ENCODE measurements around the gene INO80C. TPM values are rescaled to one million over a fixed set of nuclear protein-coding genes. Genes with fewer than 3 reads are reported as not detected.

Gene INO80C
- total and polyA plus RNA-seq, 5 experiments from 2014 or later, result 18.7 to 29.4 (median 21.1) TPM

- no peak for ATAC-seq
- Mint-ChIP-seq H3K27ac (no peak overlapping the region), H3K4me3 (no peak overlapping the region), H3K27me3 (no peaks in the 10 kb centered on the region), H3K4me1 (peaks cover 6 to 27% (median 17%) of the 10 kb centered on the region in 4 donors), H3K36me3 (peaks cover 7 to 56% (median 37%) of the 10 kb centered on the region in 3 donors), H3K9me3 (peaks cover 0 to 3% (median 0%) of the 10 kb centered on the region in 9 donors)
- POLR2A ChIA-PET, result interaction anchor here (0.6 kb wide), 1 partner anchor 404 kb away, joined by 3 read pairs; no protein-coding TSS in a partner anchor
- DNase-seq, result no peak
Observed at GRCh38 chr18:35477497-35477896, 20.3 kb downstream of the INO80C start.

- peaks cover 8 to 59% (median 45%) of the 10 kb centered on the region in 3 donors for H3K36me3 Mint-ChIP-seq
Observed at GRCh38 chr18:35474884-35475283, 22.9 kb downstream of the INO80C start.

GRCh38 chr18:35473562-35473961 lies 24.2 kb downstream of the INO80C start:
- Mint-ChIP-seq H3K27ac (no peak overlapping the region), H3K4me1 (peaks cover 5 to 16% (median 7%) of the 10 kb centered on the region in 4 donors), H3K9me3 (peaks cover 0 to 3% (median 0%) of the 10 kb centered on the region in 9 donors), H3K4me3 (no peak overlapping the region), H3K27me3 (no peaks in the 10 kb centered on the region), H3K36me3 (peaks cover 8 to 63% (median 45%) of the 10 kb centered on the region in 3 donors)
- ATAC-seq (no peak), DNase-seq (no peak)
- POLR2A ChIA-PET, result no interaction called here

More at GRCh38 chr18:35474884-35475283, 22.9 kb downstream of the INO80C start:
- POLR2A ChIA-PET, result no interaction called here
- H3K4me3 Mint-ChIP-seq, result no peak overlapping the region
- H3K27ac Mint-ChIP-seq, result no peak overlapping the region
- ATAC-seq, result no peak
- H3K9me3 Mint-ChIP-seq, result peaks cover 0 to 3% (median 0%) of the 10 kb centered on the region in 9 donors
- no peaks in the 10 kb centered on the region for H3K27me3 Mint-ChIP-seq
- H3K4me1 Mint-ChIP-seq, result peaks cover 5 to 23% (median 12%) of the 10 kb centered on the region in 4 donors
- DNase-seq, result no peak

- Mint-ChIP-seq H3K27ac (no peak overlapping the region), H3K27me3 (no peaks in the 10 kb centered on the region), H3K4me3 (no peak overlapping the region), H3K9me3 (peaks cover 0 to 3% (median 0%) of the 10 kb centered on the region in 9 donors), H3K4me1 (peaks cover 2 to 9% (median 7%) of the 10 kb centered on the region in 4 donors), H3K36me3 (peaks cover 8 to 52% (median 52%) of the 10 kb centered on the region in 3 donors)
- no peak for DNase-seq
- ATAC-seq, result no peak
- POLR2A ChIA-PET, result no interaction called here
Observed at GRCh38 chr18:35470435-35470834, 27.3 kb downstream of the INO80C start.

GRCh38 chr18:35469725-35470124 lies 28.0 kb downstream of the INO80C start:
- Mint-ChIP-seq H3K27ac (peak overlapping the region in 2 of 10 donors; percentile 36 to 48), H3K27me3 (no peaks in the 10 kb centered on the region), H3K9me3 (peaks cover 0 to 3% (median 0%) of the 10 kb centered on the region in 9 donors), H3K36me3 (peaks cover 8 to 46% (median 45%) of the 10 kb centered on the region in 3 donors), H3K4me3 (no peak overlapping the region), H3K4me1 (peaks cover 2 to 9% (median 6%) of the 10 kb centered on the region in 4 donors)
- no peak for ATAC-seq
- POLR2A ChIA-PET, result no interaction called here
- DNase-seq, result no peak

- Mint-ChIP-seq H3K36me3 (peaks cover 8 to 44% (median 38%) of the 10 kb centered on the region in 3 donors), H3K27me3 (no peaks in the 10 kb centered on the region), H3K27ac (no peak overlapping the region), H3K9me3 (peaks cover 0 to 3% (median 0%) of the 10 kb centered on the region in 9 donors), H3K4me3 (no peak overlapping the region), H3K4me1 (peaks cover 2 to 7% (median 5%) of the 10 kb centered on the region in 4 donors)
- ATAC-seq (no peak), DNase-seq (no peak)
- POLR2A ChIA-PET, result no interaction called here
Observed at GRCh38 chr18:35468711-35469110, 29.0 kb downstream of the INO80C start.

GRCh38 chr18:35467624-35468016 lies 30.1 kb downstream of the INO80C start:
- no peak overlapping the region for H3K27ac Mint-ChIP-seq

GRCh38 chr18:35466815-35467623 lies 30.7 kb downstream of the INO80C start:
- DNase-seq (no peak), ATAC-seq (no peak)
- no peak overlapping the region for H3K4me3 Mint-ChIP-seq
- H3K36me3 Mint-ChIP-seq, result peaks cover 0 to 28% (median 21%) of the 10 kb centered on the region in 3 donors
- peaks cover 0 to 2% (median under 1%) of the 10 kb centered on the region in 4 donors for H3K4me1 Mint-ChIP-seq
- peak overlapping the region in 1 of 10 donors; percentile 50 for H3K27ac Mint-ChIP-seq
- POLR2A ChIA-PET, result no interaction called here
- H3K9me3 Mint-ChIP-seq, result no peaks in the 10 kb centered on the region
- H3K27me3 Mint-ChIP-seq, result no peaks in the 10 kb centered on the region

More at GRCh38 chr18:35467624-35468016, 30.1 kb downstream of the INO80C start:
- POLR2A ChIA-PET, result no interaction called here
- ATAC-seq (no peak), DNase-seq (no peak)
- Mint-ChIP-seq H3K4me3 (no peak overlapping the region), H3K9me3 (peaks cover 0 to 1% (median 0%) of the 10 kb centered on the region in 9 donors), H3K27me3 (no peaks in the 10 kb centered on the region), H3K4me1 (peaks cover 0 to 2% (median under 1%) of the 10 kb centered on the region in 4 donors), H3K36me3 (peaks cover 3 to 34% (median 27%) of the 10 kb centered on the region in 3 donors)

GRCh38 chr18:35466334-35466733 lies 31.4 kb downstream of the INO80C start:
- ATAC-seq, result no peak
- POLR2A ChIA-PET, result no interaction called here
- Mint-ChIP-seq H3K36me3 (peaks cover 0 to 25% (median 21%) of the 10 kb centered on the region in 3 donors), H3K9me3 (no peaks in the 10 kb centered on the region), H3K27me3 (no peaks in the 10 kb centered on the region), H3K4me1 (peaks cover 0 to 2% (median under 1%) of the 10 kb centered on the region in 4 donors), H3K27ac (peak overlapping the region in 1 of 10 donors; percentile 26), H3K4me3 (no peak overlapping the region)
- no peak for DNase-seq

GRCh38 chr18:35465329-35465728 lies 32.4 kb downstream of the INO80C start:
- DNase-seq (no peak), ATAC-seq (no peak)
- no peak overlapping the region for H3K27ac Mint-ChIP-seq
- POLR2A ChIA-PET, result no interaction called here
- H3K4me1 Mint-ChIP-seq, result peaks cover 0 to 2% (median under 1%) of the 10 kb centered on the region in 4 donors
- no peak overlapping the region for H3K4me3 Mint-ChIP-seq
- no peaks in the 10 kb centered on the region for H3K9me3 Mint-ChIP-seq
- H3K36me3 Mint-ChIP-seq, result peaks cover 0 to 21% (median 19%) of the 10 kb centered on the region in 3 donors
- H3K27me3 Mint-ChIP-seq, result no peaks in the 10 kb centered on the region

GRCh38 chr18:35464831-35465279 lies 32.9 kb downstream of the INO80C start:
- no peak for DNase-seq
- POLR2A ChIA-PET, result no interaction called here
- no peaks in the 10 kb centered on the region for H3K27me3 Mint-ChIP-seq
- H3K27ac Mint-ChIP-seq, result no peak overlapping the region
- no peaks in the 10 kb centered on the region for H3K9me3 Mint-ChIP-seq
- peaks cover 0 to 21% (median 18%) of the 10 kb centered on the region in 3 donors for H3K36me3 Mint-ChIP-seq
- H3K4me3 Mint-ChIP-seq, result no peak overlapping the region
- ATAC-seq, result no peak
- H3K4me1 Mint-ChIP-seq, result peaks cover 0 to 2% (median under 1%) of the 10 kb centered on the region in 4 donors

GRCh38 chr18:35463827-35464226 lies 33.9 kb downstream of the INO80C start:
- no peak for ATAC-seq
- peaks cover 0 to 2% (median under 1%) of the 10 kb centered on the region in 4 donors for H3K4me1 Mint-ChIP-seq
- no peaks in the 10 kb centered on the region for H3K27me3 Mint-ChIP-seq
- H3K36me3 Mint-ChIP-seq, result peaks cover 0 to 18% (median 13%) of the 10 kb centered on the region in 3 donors
- H3K4me3 Mint-ChIP-seq, result no peak overlapping the region
- POLR2A ChIA-PET, result no interaction called here
- H3K9me3 Mint-ChIP-seq, result no peaks in the 10 kb centered on the region
- H3K27ac Mint-ChIP-seq, result peak overlapping the region in 2 of 10 donors; percentile 1 to 24
- DNase-seq, result no peak

GRCh38 chr18:35463050-35463449 lies 34.7 kb downstream of the INO80C start:
- Mint-ChIP-seq H3K9me3 (no peaks in the 10 kb centered on the region), H3K4me1 (peaks cover 0 to 2% (median under 1%) of the 10 kb centered on the region in 4 donors), H3K36me3 (peaks cover 0 to 13% (median 5%) of the 10 kb centered on the region in 3 donors), H3K27ac (no peak overlapping the region), H3K27me3 (no peaks in the 10 kb centered on the region), H3K4me3 (no peak overlapping the region)
- POLR2A ChIA-PET, result no interaction called here
- ATAC-seq (no peak), DNase-seq (no peak)

All from naive thymus-derived CD8-positive, alpha-beta T cell (primary cell).